ENCODE data around the gene MCRIP2.

GRCh38 chr16:686459-687260 lies 45.0 kb downstream of the MCRIP2 start:
- no peak for TF ChIP-seq POLR2AphosphoS5 (IDR thresholded peaks at IDR 0.05; ENCODE audit: low read depth, low read length)
- TF ChIP-seq TAF1 (IDR thresholded peaks at IDR 0.05; ENCODE audit: low read depth, low read length), result no peak
- no peak for TF ChIP-seq EGR1 (IDR thresholded peaks at IDR 0.05; ENCODE audit: borderline replicate concordance, low read depth, low read length)
- no peak for TF ChIP-seq CTCF (IDR thresholded peaks at IDR 0.05; ENCODE audit: control extremely low read depth in 1 of 3, insufficient read depth in 1 of 3, low read depth in 1 of 3, low read length in 3 of 3)
- TF ChIP-seq SP1 (IDR thresholded peaks at IDR 0.05; ENCODE audit: low read depth, low read length), result no peak
- TF ChIP-seq EP300 (IDR thresholded peaks at IDR 0.05; ENCODE audit: borderline replicate concordance in 1 of 2, low read depth in 2 of 2, low read length in 2 of 2), result no peak
- TF ChIP-seq EZH2 (IDR thresholded peaks at IDR 0.05; ENCODE audit: low read depth, low read length, severe bottlenecking), result no peak
- TF ChIP-seq ZNF274 (IDR thresholded peaks at IDR 0.05; ENCODE audit: borderline replicate concordance, extremely low read depth, low read length), result no peak
- TF ChIP-seq SP4 (IDR thresholded peaks at IDR 0.05; ENCODE audit: low read length), result no peak

Data from H1 (cell line).